ENCODE results near the gene NELL1.

NELL1 gene

DNA sequence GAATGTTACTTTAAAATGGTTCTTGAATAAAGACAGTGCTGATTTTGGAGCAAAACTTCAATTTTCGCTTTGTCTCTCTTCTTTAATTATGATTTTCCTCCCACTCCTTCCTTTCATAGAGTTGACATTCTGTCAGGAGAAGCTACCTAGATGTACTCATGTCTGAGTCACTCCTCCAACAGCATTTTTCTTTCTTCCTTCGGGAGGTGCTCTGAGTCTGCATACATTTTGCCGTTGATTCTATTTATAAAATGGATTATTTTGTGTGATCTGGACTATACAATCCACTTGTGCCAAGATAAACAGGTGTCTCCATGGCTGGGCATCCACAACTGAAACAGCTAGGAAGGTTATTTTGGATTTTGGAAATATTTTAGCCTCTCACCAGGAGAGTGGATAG is 935.2 kb downstream of the NELL1 start:
- H3K36me3 ChIP-seq (ENCODE audit: control insufficient read depth, insufficient read depth, low read length), result no peaks in the 10 kb centered on the region
- H3K27me3 ChIP-seq (replicated peaks; ENCODE audit: control insufficient read depth, insufficient read depth, low read length), result no peaks in the 10 kb centered on the region
- DNase-seq (ENCODE audit: extremely low read depth, insufficient read length), result no peak

DNA sequence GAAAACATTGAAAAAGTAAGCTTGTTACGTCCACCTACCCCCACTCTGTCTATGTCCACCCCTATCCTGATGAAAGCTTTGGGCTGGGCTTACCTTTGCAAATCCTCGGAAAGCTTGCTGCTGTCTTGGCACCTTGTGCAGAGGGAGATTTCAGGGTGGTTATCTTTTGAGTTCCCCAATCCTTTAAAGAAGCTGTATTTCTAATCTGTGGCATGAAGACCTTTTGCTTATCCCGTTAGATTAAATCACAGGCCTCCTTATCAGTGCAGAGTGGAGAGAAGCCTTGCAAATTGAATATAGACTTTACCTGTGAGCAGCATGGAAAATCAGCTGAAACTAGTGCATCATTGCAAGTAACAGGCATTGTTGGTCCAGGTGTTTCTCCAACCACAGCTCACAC is 942.9 kb downstream of the NELL1 start:
- TF ChIP-seq, protein P1, sequence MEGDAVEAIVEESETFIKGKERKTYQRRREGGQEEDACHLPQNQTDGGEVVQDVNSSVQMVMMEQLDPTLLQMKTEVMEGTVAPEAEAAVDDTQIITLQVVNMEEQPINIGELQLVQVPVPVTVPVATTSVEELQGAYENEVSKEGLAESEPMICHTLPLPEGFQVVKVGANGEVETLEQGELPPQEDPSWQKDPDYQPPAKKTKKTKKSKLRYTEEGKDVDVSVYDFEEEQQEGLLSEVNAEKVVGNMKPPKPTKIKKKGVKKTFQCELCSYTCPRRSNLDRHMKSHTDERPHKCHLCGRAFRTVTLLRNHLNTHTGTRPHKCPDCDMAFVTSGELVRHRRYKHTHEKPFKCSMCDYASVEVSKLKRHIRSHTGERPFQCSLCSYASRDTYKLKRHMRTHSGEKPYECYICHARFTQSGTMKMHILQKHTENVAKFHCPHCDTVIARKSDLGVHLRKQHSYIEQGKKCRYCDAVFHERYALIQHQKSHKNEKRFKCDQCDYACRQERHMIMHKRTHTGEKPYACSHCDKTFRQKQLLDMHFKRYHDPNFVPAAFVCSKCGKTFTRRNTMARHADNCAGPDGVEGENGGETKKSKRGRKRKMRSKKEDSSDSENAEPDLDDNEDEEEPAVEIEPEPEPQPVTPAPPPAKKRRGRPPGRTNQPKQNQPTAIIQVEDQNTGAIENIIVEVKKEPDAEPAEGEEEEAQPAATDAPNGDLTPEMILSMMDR (IDR thresholded peaks at IDR 0.05; ENCODE audit: insufficient read depth, low read length, poor library complexity, severe bottlenecking), result no peak

More for the DNA sequence above, 935.2 kb downstream of the NELL1 start:
- TF ChIP-seq, protein P1 (IDR thresholded peaks at IDR 0.05; ENCODE audit: insufficient read depth, low read length, poor library complexity, severe bottlenecking), result no peak
- H3K4me3 ChIP-seq (replicated peaks; ENCODE audit: low read depth, low read length), result no peak overlapping the region

DNA sequence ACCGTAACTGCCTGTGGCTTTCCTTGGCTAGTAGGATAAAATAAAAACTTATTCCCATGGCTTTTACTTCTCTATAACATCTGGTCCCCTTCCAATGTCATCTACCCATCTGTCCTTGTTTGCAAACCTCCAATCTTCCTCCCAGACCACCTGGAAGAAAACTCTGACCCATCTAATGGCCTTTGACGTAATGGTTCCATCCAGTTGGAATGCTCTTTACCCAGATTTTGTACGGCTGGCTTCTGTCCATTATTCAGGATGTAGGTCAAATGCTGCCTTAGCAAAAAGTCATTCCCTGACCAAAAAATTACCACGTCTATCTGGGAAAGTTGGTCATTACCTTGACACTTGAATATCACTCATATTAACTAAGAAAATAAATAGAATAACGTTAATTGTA is 945.6 kb downstream of the NELL1 start:
- no peak for DNase-seq (ENCODE audit: extremely low read depth, insufficient read length)
- TF ChIP-seq, protein P1 (IDR thresholded peaks at IDR 0.05; ENCODE audit: insufficient read depth, low read length, poor library complexity, severe bottlenecking), result no peak

More for the DNA sequence above, 942.9 kb downstream of the NELL1 start:
- no peak overlapping the region for H3K4me3 ChIP-seq (replicated peaks; ENCODE audit: low read depth, low read length)
- DNase-seq (ENCODE audit: extremely low read depth, insufficient read length), result no peak
- no peaks in the 10 kb centered on the region for H3K27me3 ChIP-seq (replicated peaks; ENCODE audit: control insufficient read depth, insufficient read depth, low read length)
- no peaks in the 10 kb centered on the region for H3K36me3 ChIP-seq (ENCODE audit: control insufficient read depth, insufficient read depth, low read length)

GRCh38 chr11:21615955-21616371 is 946.6 kb downstream of the NELL1 start:
- no peaks in the 10 kb centered on the region for H3K36me3 ChIP-seq (ENCODE audit: control insufficient read depth, insufficient read depth, low read length)
- DNase-seq (ENCODE audit: extremely low read depth, insufficient read length), result no peak
- H3K4me3 ChIP-seq (replicated peaks; ENCODE audit: low read depth, low read length), result no peak overlapping the region
- H3K27me3 ChIP-seq (replicated peaks; ENCODE audit: control insufficient read depth, insufficient read depth, low read length), result no peaks in the 10 kb centered on the region
- TF ChIP-seq, protein P1 (IDR thresholded peaks at IDR 0.05; ENCODE audit: insufficient read depth, low read length, poor library complexity, severe bottlenecking), result no peak

More for the DNA sequence above, 945.6 kb downstream of the NELL1 start:
- Histone ChIP-seq H3K27me3 (replicated peaks; ENCODE audit: control insufficient read depth, insufficient read depth, low read length) (no peaks in the 10 kb centered on the region), H3K36me3 (ENCODE audit: control insufficient read depth, insufficient read depth, low read length) (no peaks in the 10 kb centered on the region), H3K4me3 (replicated peaks; ENCODE audit: low read depth, low read length) (no peak overlapping the region)

GRCh38 chr11:21622566-21622965 is 953.2 kb downstream of the NELL1 start:
- Histone ChIP-seq H3K36me3 (ENCODE audit: control insufficient read depth, insufficient read depth, low read length) (no peaks in the 10 kb centered on the region), H3K4me3 (replicated peaks; ENCODE audit: low read depth, low read length) (no peak overlapping the region), H3K27me3 (replicated peaks; ENCODE audit: control insufficient read depth, insufficient read depth, low read length) (no peaks in the 10 kb centered on the region)
- TF ChIP-seq, protein P1 (IDR thresholded peaks at IDR 0.05; ENCODE audit: insufficient read depth, low read length, poor library complexity, severe bottlenecking), result no peak
- DNase-seq (ENCODE audit: extremely low read depth, insufficient read length), result no peak

DNA sequence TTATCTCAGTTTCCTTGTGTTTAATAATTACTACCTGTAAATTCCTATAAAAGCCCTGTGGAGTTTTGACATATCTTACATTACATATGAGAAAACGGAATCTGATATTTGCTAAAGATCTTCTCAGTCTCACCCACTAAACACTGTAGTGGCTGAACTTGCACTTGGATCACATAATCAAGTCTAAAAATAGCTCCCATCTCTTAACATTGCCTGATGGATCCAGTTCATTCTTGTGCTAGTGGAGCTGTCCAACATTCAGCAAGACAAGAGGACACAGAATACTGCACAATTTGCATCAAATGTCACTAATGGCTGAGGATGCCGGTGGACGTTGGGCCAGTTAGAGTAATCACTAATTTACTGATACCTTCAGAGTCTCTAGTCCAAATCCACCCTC is 953.6 kb downstream of the NELL1 start:
- Histone ChIP-seq H3K4me3 (replicated peaks; ENCODE audit: low read depth, low read length) (no peak overlapping the region), H3K36me3 (ENCODE audit: control insufficient read depth, insufficient read depth, low read length) (no peaks in the 10 kb centered on the region), H3K27me3 (replicated peaks; ENCODE audit: control insufficient read depth, insufficient read depth, low read length) (no peaks in the 10 kb centered on the region)
- DNase-seq (ENCODE audit: extremely low read depth, insufficient read length), result no peak
- TF ChIP-seq, protein P1 (IDR thresholded peaks at IDR 0.05; ENCODE audit: insufficient read depth, low read length, poor library complexity, severe bottlenecking), result no peak

Data from GM06990 (cell line).